Calu3 (cell line): Measurements from ENCODE around the gene OR1N1. TPM values are rescaled to one million over a fixed set of nuclear protein-coding genes. Genes with fewer than 3 reads are reported as not detected.

ENCODE experiments used
- Bru-seq: library from RNA; stranded (reverse); fragments of 400-500 nt; gene quantifications from one replicate; lab custom pipeline; 2021; lab: Mats Ljungman, UMichigan
- BruChase-seq, 2 experiments: library from RNA; stranded (reverse); fragments of 400-500 nt; gene quantifications; one replicate each; lab custom pipeline; 2021; lab: Mats Ljungman, UMichigan
- BruUV-seq: library from RNA; stranded (reverse); fragments of 400-500 nt; replicated peaks from 2 replicates; lab custom pipeline; 2021; lab: Mats Ljungman, UMichigan
- CTCF ChIA-PET: fragments of 300-600 bp; sonication (Branson Sonifier 250); formaldehyde crosslinking; loops from one replicate; lab custom pipeline; 2022; ENCODE audit warnings: antibody characterized with exemption; lab: Charles Lee
- DNase-seq: peaks from one replicate; pipeline ENCODE4 v3.0.0; 2022
- H3K27ac Mint-ChIP-seq: one replicate; pipeline ENCODE4 v1.8.0; 2022; ENCODE audit warnings: mixed read lengths; ENCODE audit not compliant: unreplicated experiment
- H3K27me3 Mint-ChIP-seq: one replicate; pipeline ENCODE4 v1.8.0; 2022; ENCODE audit warnings: mixed read lengths; ENCODE audit not compliant: unreplicated experiment
- H3K36me3 Mint-ChIP-seq: one replicate; pipeline ENCODE4 v1.8.0; 2022; ENCODE audit warnings: mild to moderate bottlenecking, moderate library complexity, mixed read lengths; ENCODE audit not compliant: insufficient read depth, unreplicated experiment
- H3K4me1 Mint-ChIP-seq: one replicate; pipeline ENCODE4 v1.8.0; 2022; ENCODE audit warnings: mild to moderate bottlenecking, low read depth, mixed read lengths; ENCODE audit not compliant: unreplicated experiment
- H3K4me3 Mint-ChIP-seq: one replicate; pipeline ENCODE4 v1.8.0; 2022; ENCODE audit warnings: mild to moderate bottlenecking, low read depth, moderate library complexity, mixed read lengths; ENCODE audit not compliant: unreplicated experiment
- H3K9me3 Mint-ChIP-seq: one replicate; pipeline ENCODE4 v1.8.0; 2022; ENCODE audit warnings: low read depth, mixed read lengths; ENCODE audit not compliant: unreplicated experiment
- intact Hi-C: fragments of 100-400 bp; cut with micrococcal nuclease; formaldehyde crosslinking; loops from one replicate; pipeline ENCODE4 v1.10.0; 2022; ENCODE audit not compliant: unreplicated experiment
- long read RNA-seq: library from polyadenylated mRNA; stranded (forward); transcript quantifications from one replicate; pipeline ENCODE4 v2.0.0, GENCODE V29; 2022
- total RNA-seq: library from RNA; stranded (reverse); gene quantifications from 2 replicates; pipeline ENCODE4 v1.2.3, GENCODE V29; 2022
- TF ChIP-seq, protein P1 (sequence below): fragments of 200-600 bp; IDR thresholded peaks from one replicate; pipeline ENCODE4 v1.8.0; 2022; ENCODE audit warnings: antibody characterized with exemption; ENCODE audit not compliant: unreplicated experiment

Gene OR1N1, protein sequence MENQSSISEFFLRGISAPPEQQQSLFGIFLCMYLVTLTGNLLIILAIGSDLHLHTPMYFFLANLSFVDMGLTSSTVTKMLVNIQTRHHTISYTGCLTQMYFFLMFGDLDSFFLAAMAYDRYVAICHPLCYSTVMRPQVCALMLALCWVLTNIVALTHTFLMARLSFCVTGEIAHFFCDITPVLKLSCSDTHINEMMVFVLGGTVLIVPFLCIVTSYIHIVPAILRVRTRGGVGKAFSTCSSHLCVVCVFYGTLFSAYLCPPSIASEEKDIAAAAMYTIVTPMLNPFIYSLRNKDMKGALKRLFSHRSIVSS
- not detected in 2 replicates for total RNA-seq
- Bru-seq, nascent RNA, result not detected
- not detected for BruChase-seq, experiment 1, labeled RNA remaining after a 6-hour chase
- BruChase-seq, experiment 2, labeled RNA remaining after a 2-hour chase, result not detected
- long read RNA-seq, result 0 reads

DNA sequence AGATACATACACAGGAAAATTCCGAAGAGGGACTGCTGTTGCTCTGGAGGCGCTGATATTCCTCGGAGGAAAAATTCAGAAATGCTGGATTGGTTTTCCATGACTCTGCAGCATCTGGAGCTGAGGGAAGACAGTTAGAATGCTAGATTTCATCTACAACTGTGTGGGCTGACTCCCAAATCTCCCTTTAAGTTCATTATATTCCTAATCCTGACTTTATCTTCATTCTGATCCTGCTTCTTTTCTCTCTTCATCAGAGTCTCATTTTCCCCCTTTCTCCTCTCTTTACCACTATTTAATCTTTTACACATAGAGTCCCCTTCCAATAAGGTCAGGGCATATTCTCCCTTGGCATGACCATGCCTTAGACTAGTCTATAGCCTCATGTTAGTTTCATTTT, at the start of gene OR1N1:
Gene OR1N1, minus strand, starts transcription at position 101 of the 400 bp plus-strand sequence. Its CDS starts 0 bp downstream, at position 101.
- Mint-ChIP-seq H3K4me1 (no peaks in the 10 kb centered on the region), H3K27me3 (peaks cover 87% of the 10 kb centered on the region), H3K4me3 (no peak within 1 kb of the TSS), H3K9me3 (no peaks in the 10 kb centered on the region), H3K27ac (no peak within 1 kb of the TSS), H3K36me3 (no peaks in the 10 kb centered on the region)
- no peak for DNase-seq
- CTCF ChIA-PET, result no interaction called here
- TF ChIP-seq, protein P1, sequence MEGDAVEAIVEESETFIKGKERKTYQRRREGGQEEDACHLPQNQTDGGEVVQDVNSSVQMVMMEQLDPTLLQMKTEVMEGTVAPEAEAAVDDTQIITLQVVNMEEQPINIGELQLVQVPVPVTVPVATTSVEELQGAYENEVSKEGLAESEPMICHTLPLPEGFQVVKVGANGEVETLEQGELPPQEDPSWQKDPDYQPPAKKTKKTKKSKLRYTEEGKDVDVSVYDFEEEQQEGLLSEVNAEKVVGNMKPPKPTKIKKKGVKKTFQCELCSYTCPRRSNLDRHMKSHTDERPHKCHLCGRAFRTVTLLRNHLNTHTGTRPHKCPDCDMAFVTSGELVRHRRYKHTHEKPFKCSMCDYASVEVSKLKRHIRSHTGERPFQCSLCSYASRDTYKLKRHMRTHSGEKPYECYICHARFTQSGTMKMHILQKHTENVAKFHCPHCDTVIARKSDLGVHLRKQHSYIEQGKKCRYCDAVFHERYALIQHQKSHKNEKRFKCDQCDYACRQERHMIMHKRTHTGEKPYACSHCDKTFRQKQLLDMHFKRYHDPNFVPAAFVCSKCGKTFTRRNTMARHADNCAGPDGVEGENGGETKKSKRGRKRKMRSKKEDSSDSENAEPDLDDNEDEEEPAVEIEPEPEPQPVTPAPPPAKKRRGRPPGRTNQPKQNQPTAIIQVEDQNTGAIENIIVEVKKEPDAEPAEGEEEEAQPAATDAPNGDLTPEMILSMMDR, result no peak
- BruUV-seq, result no TSS peak
- intact Hi-C loops, result no loop called here

DNA sequence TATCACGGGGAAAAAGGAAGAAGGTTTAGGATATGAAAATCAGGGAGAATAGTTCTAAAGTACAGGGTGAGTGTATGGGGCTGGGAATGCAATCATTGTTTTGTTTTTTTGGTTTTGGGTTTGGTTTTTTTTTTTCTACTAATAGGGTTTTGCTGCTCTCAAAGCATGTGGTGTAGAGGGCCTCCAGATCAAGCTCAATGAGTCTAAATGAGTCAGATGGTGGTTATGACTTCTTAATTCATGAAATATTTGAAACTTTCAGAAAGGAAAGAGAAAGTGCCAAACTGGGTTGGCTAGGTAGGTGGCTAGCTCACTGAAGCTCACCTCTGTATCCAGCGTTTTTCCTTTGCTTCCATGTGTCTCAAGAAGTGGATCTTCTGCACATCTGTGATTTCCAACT, 45.4 kb upstream of the OR1N1 start:
- TF ChIP-seq, protein P1, result no peak
- no TSS peak for BruUV-seq
- CTCF ChIA-PET, result interaction anchor here (0.5 kb wide), 1 partner anchor 22 kb away, joined by 3 read pairs; no protein-coding TSS in a partner anchor

DNA sequence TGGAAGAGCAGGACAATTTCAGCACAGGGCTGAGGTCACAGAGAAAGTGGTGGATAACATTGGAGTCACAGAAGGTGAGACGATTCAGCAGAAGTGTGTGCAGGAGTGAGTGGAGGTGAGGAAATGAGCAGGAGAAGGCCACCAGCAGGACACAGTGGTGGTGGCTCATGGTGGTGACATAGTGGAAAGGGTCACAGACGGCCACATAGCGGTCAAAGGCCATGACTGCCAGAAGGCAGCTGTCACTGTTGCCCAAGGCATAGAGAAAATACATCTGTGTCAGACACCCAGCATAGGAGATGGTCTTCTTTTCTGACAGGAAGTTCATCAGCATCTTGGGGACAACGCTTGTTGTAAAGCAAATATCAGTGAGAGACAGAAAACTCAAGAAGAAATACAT, 40.8 kb upstream of the OR1N1 start:
- no peaks in the 10 kb centered on the region for H3K36me3 Mint-ChIP-seq
- BruUV-seq, result no TSS peak
- H3K4me1 Mint-ChIP-seq, result no peaks in the 10 kb centered on the region
- no peak for DNase-seq
- CTCF ChIA-PET, result no interaction called here
- peaks cover 15% of the 10 kb centered on the region for H3K27me3 Mint-ChIP-seq
- TF ChIP-seq, protein P1, result no peak
- intact Hi-C loops, result no loop called here
- H3K27ac Mint-ChIP-seq, result no peak overlapping the region
- H3K4me3 Mint-ChIP-seq, result no peak overlapping the region
- no peaks in the 10 kb centered on the region for H3K9me3 Mint-ChIP-seq

More for the DNA sequence above, 45.4 kb upstream of the OR1N1 start:
- Mint-ChIP-seq H3K36me3 (no peaks in the 10 kb centered on the region), H3K9me3 (no peaks in the 10 kb centered on the region), H3K4me3 (no peak overlapping the region), H3K4me1 (no peaks in the 10 kb centered on the region), H3K27me3 (peaks cover 12% of the 10 kb centered on the region), H3K27ac (no peak overlapping the region)
- no peak for DNase-seq
- intact Hi-C loops, result no loop called here

DNA sequence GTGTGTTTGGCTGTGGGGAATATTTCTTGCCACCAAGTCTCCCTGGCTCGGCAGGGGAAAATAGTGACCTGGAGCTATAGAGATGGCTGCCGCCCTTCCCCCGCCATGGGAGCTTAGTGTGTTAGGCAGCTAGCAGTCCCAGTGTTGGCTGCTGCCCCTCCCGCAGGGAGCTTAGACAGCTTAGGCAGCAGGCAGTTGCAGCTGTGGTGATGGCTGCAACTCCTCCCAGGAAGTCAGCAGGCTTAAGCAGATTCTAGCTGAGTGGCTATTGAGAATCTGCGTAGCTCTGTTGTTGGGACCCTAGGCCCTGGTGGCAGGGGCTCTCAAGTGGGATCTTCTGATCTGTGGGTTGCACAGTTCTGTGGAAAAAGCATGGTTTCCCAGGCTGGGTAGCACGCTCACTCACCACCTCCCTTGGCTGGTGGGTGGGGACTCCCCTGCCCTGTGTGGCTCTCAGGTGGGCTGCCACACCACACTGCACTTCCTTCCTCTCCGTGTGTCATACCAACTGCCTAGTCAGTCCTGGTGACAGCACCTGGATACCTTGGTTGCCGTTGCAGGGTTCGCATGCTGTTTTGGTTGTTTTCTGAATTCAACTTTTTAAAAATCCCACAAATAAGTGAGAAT, 35.2 kb upstream of the OR1N1 start:
- CTCF ChIA-PET, result no interaction called here
- no TSS peak for BruUV-seq
- TF ChIP-seq, protein P1, result no peak
- DNase-seq, result no peak
- Mint-ChIP-seq H3K36me3 (no peaks in the 10 kb centered on the region), H3K9me3 (no peaks in the 10 kb centered on the region), H3K27me3 (peaks cover 1% of the 10 kb centered on the region), H3K4me1 (no peaks in the 10 kb centered on the region), H3K4me3 (no peak overlapping the region), H3K27ac (no peak overlapping the region)
- intact Hi-C loops, result no loop called here
